ENCODE measurements around the gene CD163L1. TPM values are rescaled to one million over a fixed set of nuclear protein-coding genes. Genes with fewer than 3 reads are reported as not detected.

Gene CD163L1
- total and polyA plus RNA-seq, 9 of the 15 experiments (the other 6 are each of a cell fraction or from before 2014, with no cell fraction given): 0.54 to 9.2 (median 2.0) TPM

DNA sequence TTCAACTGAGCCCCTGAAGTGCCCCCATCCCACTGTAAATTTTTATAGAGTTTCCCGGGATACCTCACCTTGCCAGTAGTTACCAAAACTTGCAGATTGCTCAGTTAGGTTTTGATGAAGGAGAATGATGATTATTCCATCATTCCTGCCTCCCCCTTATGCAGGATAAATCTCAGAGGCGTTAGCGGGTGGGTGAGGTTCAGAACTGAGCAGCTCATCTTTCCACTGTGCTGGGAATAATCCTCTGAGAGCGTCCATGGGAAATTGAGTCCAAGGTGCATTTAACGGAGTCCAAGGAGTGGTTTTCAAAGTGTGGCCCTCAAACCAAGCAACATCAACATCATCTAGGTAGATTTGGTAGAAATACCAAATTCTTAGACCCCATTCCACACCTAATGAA is 121.4 kb downstream of the CD163L1 start:
- CTCF ChIA-PET (ENCODE audit: low intra/inter-chr PET ratio): no interaction called here
- Histone ChIP-seq H3K27ac (ENCODE audit: extremely low read depth, low read depth, low read length) (no peak overlapping the region), H3K79me2 (ENCODE audit: control insufficient read depth, insufficient read depth, low read length) (no peaks in the 10 kb centered on the region), H2AFZ (ENCODE audit: low read depth, low read length) (no peak overlapping the region), H3K4me3 (no peak overlapping the region), H3K36me3 (ENCODE audit: control insufficient read depth, insufficient read depth, low read length) (no peaks in the 10 kb centered on the region), H3K4me2 (ENCODE audit: insufficient read depth, low read length) (no peak overlapping the region), H3K9me3 (replicated peaks; ENCODE audit: control insufficient read depth, insufficient read depth, low read depth, low read length) (no peaks in the 10 kb centered on the region), H3K9ac (ENCODE audit: insufficient read depth in 1 of 2, low read depth in 2 of 2, low read length in 2 of 2) (no peak overlapping the region), H4K20me1 (replicated peaks; ENCODE audit: control insufficient read depth, insufficient read depth, low read length) (no peaks in the 10 kb centered on the region), H3K9me1 (ENCODE audit: control insufficient read depth, insufficient read depth, low read length) (no peaks in the 10 kb centered on the region), H3K4me1 (replicated peaks in 1 of 2; ENCODE audit: control insufficient read depth in 2 of 2, insufficient read depth in 2 of 2, low read length in 2 of 2) (peaks cover 0 to 4% of the 10 kb centered on the region in 2 experiments; a peak in 2 of 5 replicates), H3K27me3 (ENCODE audit: control insufficient read depth in 2 of 2, insufficient read depth in 2 of 2, low read length in 2 of 2) (no peaks in the 10 kb centered on the region)
- in situ Hi-C loops (cut with MboI) (no loop called here), intact Hi-C loops (cut with micrococcal nuclease) (loop anchor here (10.0 kb wide), 1 partner anchor 312 kb away; no protein-coding TSS in a partner anchor)
- FAIRE-seq (no peak), DNase-seq (ENCODE audit: extremely low read depth in 1 of 4, low spot score in 3 of 4) (no peak), ATAC-seq (no peak)
- TF ChIP-seq, protein P1, sequence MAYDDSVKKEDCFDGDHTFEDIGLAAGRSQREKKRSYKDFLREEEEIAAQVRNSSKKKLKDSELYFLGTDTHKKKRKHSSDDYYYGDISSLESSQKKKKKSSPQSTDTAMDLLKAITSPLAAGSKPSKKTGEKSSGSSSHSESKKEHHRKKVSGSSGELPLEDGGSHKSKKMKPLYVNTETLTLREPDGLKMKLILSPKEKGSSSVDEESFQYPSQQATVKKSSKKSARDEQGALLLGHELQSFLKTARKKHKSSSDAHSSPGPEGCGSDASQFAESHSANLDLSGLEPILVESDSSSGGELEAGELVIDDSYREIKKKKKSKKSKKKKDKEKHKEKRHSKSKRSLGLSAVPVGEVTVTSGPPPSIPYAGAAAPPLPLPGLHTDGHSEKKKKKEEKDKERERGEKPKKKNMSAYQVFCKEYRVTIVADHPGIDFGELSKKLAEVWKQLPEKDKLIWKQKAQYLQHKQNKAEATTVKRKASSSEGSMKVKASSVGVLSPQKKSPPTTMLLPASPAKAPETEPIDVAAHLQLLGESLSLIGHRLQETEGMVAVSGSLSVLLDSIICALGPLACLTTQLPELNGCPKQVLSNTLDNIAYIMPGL (CRISPR knock-in tag; IDR thresholded peaks at IDR 0.05): no peak
- TF ChIP-seq YBX1 (IDR thresholded peaks at IDR 0.05): no peak
- TF ChIP-seq FOXK1 (CRISPR knock-in tag; IDR thresholded peaks at IDR 0.05; ENCODE audit: borderline replicate concordance): no peak
- TF ChIP-seq XRCC3 (IDR thresholded peaks at IDR 0.05): no peak
- TF ChIP-seq CXXC5 (CRISPR knock-in tag; IDR thresholded peaks at IDR 0.05): no peak
- no peak for TF ChIP-seq ADNP (tag; IDR thresholded peaks at IDR 0.05)
- no peak for TF ChIP-seq HDGF (IDR thresholded peaks at IDR 0.05)
- TF ChIP-seq, protein P2, sequence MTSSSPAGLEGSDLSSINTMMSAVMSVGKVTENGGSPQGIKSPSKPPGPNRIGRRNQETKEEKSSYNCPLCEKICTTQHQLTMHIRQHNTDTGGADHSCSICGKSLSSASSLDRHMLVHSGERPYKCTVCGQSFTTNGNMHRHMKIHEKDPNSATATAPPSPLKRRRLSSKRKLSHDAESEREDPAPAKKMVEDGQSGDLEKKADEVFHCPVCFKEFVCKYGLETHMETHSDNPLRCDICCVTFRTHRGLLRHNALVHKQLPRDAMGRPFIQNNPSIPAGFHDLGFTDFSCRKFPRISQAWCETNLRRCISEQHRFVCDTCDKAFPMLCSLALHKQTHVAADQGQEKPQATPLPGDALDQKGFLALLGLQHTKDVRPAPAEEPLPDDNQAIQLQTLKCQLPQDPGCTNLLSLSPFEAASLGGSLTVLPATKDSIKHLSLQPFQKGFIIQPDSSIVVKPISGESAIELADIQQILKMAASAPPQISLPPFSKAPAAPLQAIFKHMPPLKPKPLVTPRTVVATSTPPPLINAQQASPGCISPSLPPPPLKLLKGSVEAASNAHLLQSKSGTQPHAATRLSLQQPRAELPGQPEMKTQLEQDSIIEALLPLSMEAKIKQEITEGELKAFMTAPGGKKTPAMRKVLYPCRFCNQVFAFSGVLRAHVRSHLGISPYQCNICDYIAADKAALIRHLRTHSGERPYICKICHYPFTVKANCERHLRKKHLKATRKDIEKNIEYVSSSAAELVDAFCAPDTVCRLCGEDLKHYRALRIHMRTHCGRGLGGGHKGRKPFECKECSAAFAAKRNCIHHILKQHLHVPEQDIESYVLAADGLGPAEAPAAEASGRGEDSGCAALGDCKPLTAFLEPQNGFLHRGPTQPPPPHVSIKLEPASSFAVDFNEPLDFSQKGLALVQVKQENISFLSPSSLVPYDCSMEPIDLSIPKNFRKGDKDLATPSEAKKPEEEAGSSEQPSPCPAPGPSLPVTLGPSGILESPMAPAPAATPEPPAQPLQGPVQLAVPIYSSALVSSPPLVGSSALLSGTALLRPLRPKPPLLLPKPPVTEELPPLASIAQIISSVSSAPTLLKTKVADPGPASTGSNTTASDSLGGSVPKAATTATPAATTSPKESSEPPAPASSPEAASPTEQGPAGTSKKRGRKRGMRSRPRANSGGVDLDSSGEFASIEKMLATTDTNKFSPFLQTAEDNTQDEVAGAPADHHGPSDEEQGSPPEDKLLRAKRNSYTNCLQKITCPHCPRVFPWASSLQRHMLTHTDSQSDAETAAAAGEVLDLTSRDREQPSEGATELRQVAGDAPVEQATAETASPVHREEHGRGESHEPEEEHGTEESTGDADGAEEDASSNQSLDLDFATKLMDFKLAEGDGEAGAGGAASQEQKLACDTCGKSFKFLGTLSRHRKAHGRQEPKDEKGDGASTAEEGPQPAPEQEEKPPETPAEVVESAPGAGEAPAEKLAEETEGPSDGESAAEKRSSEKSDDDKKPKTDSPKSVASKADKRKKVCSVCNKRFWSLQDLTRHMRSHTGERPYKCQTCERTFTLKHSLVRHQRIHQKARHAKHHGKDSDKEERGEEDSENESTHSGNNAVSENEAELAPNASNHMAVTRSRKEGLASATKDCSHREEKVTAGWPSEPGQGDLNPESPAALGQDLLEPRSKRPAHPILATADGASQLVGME (CRISPR knock-in tag; IDR thresholded peaks at IDR 0.05): no peak
- no peak for TF ChIP-seq SMC3 (conservative IDR thresholded peaks at IDR 0.05; ENCODE audit: insufficient read depth, low read depth, low read length)
- TF ChIP-seq ZC3H4 (CRISPR knock-in tag; IDR thresholded peaks at IDR 0.05; ENCODE audit: borderline replicate concordance): no peak
- TF ChIP-seq RBBP5 (IDR thresholded peaks at IDR 0.05; ENCODE audit: borderline replicate concordance, insufficient read depth, low read length, poor library complexity, severe bottlenecking): no peak
- TF ChIP-seq SP1 (CRISPR knock-in tag; IDR thresholded peaks at IDR 0.05): no peak
- TF ChIP-seq MTA3 (IDR thresholded peaks at IDR 0.05; ENCODE audit: borderline replicate concordance): no peak
- 22% methylated on average over 4 of the region's 5 CpGs for WGBS (ENCODE audit: insufficient coverage, low coverage, missing lambda C conversion rate)
- POLR2A ChIA-PET: no interaction called here
- BruUV-seq (replicated peaks): no TSS peak

All from K562 (cell line).